Measurements from ENCODE around the gene SMARCC1. TPM values are rescaled to one million over a fixed set of nuclear protein-coding genes. Genes with fewer than 3 reads are reported as not detected.

SMARCC1 gene
- total RNA-seq, 1 donor from 2014 or later = 146 TPM

- H3K4me1 Mint-ChIP-seq (ENCODE audit: low read depth, unreplicated experiment) = peaks cover 11% of the 10 kb centered on the region
- H3K27ac ChIP-seq (ENCODE audit: low read depth, low read length) = no peak overlapping the region
- peaks cover 43% of the 10 kb centered on the region for H3K36me3 ChIP-seq (ENCODE audit: insufficient read depth, low read length)
- no peak overlapping the region for H3K9ac ChIP-seq (ENCODE audit: low read length)
- H3K4me2 ChIP-seq (ENCODE audit: low read length) = no peak overlapping the region
- H3K4me3 ChIP-seq (ENCODE audit: insufficient read depth, low read depth, low read length) = no peak overlapping the region
- no peak overlapping the region for H3K4me3 Mint-ChIP-seq (ENCODE audit: unreplicated experiment)
- H3K9me3 ChIP-seq (ENCODE audit: insufficient read depth, low read depth, low read length) = no peaks in the 10 kb centered on the region
- no peak for FAIRE-seq
- H4K20me1 ChIP-seq (ENCODE audit: insufficient read depth, low read length) = peaks cover 16% of the 10 kb centered on the region
- no peak overlapping the region for H3K27ac Mint-ChIP-seq (ENCODE audit: unreplicated experiment)
- H3K36me3 Mint-ChIP-seq (ENCODE audit: low read depth, unreplicated experiment) = peaks cover 17% of the 10 kb centered on the region
- no peak for TF ChIP-seq EZH2 (IDR thresholded peaks at IDR 0.05; ENCODE audit: insufficient read depth, low read length)
- TF ChIP-seq CTCF (IDR thresholded peaks at IDR 0.05; ENCODE audit: insufficient read depth, low read depth, low read length) = no peak
- no peaks in the 10 kb centered on the region for H3K27me3 Mint-ChIP-seq (ENCODE audit: low read depth, unreplicated experiment)
- H3K79me2 ChIP-seq (ENCODE audit: insufficient read depth, low read length) = peaks cover 30% of the 10 kb centered on the region
- peak; percentile 39 for DNase-seq (ENCODE audit: low read depth)
- no peak overlapping the region for H2AFZ ChIP-seq (ENCODE audit: low read depth, low read length)
- H3K27me3 ChIP-seq (ENCODE audit: insufficient read depth, low read length) = no peaks in the 10 kb centered on the region
- H3K4me1 ChIP-seq (ENCODE audit: insufficient read depth, low read length) = no peaks in the 10 kb centered on the region
- H3K9me3 Mint-ChIP-seq (ENCODE audit: unreplicated experiment) = no peaks in the 10 kb centered on the region
These were observed 65.8 kb downstream of the SMARCC1 start for GRCh38 chr3:47715928-47716327.

- Histone ChIP-seq H3K4me2 (ENCODE audit: low read length) (no peak overlapping the region), H3K4me3 (ENCODE audit: insufficient read depth, low read depth, low read length) (no peak overlapping the region), H4K20me1 (ENCODE audit: insufficient read depth, low read length) (peaks cover 22% of the 10 kb centered on the region), H2AFZ (ENCODE audit: low read depth, low read length) (no peak overlapping the region), H3K9me3 (ENCODE audit: insufficient read depth, low read depth, low read length) (no peaks in the 10 kb centered on the region), H3K79me2 (ENCODE audit: insufficient read depth, low read length) (peaks cover 32% of the 10 kb centered on the region), H3K27ac (ENCODE audit: low read depth, low read length) (no peak overlapping the region), H3K4me1 (ENCODE audit: insufficient read depth, low read length) (no peaks in the 10 kb centered on the region), H3K36me3 (ENCODE audit: insufficient read depth, low read length) (peaks cover 45% of the 10 kb centered on the region), H3K27me3 (ENCODE audit: insufficient read depth, low read length) (no peaks in the 10 kb centered on the region), H3K9ac (ENCODE audit: low read length) (no peak overlapping the region)
- TF ChIP-seq CTCF (IDR thresholded peaks at IDR 0.05; ENCODE audit: insufficient read depth, low read depth, low read length) (no peak), EZH2 (IDR thresholded peaks at IDR 0.05; ENCODE audit: insufficient read depth, low read length) (no peak)
- no peak overlapping the region for H3K27ac Mint-ChIP-seq (ENCODE audit: unreplicated experiment)
- H3K4me1 Mint-ChIP-seq (ENCODE audit: low read depth, unreplicated experiment) = peaks cover 11% of the 10 kb centered on the region
- DNase-seq (ENCODE audit: low read depth) = no peak
- no peaks in the 10 kb centered on the region for H3K9me3 Mint-ChIP-seq (ENCODE audit: unreplicated experiment)
- no peak overlapping the region for H3K4me3 Mint-ChIP-seq (ENCODE audit: unreplicated experiment)
- no peaks in the 10 kb centered on the region for H3K27me3 Mint-ChIP-seq (ENCODE audit: low read depth, unreplicated experiment)
- FAIRE-seq = no peak
- peaks cover 15% of the 10 kb centered on the region for H3K36me3 Mint-ChIP-seq (ENCODE audit: low read depth, unreplicated experiment)
These were observed 67.1 kb downstream of the SMARCC1 start for GRCh38 chr3:47714606-47715005.

GRCh38 chr3:47713655-47714054 is 68.0 kb downstream of the SMARCC1 start:
- Histone ChIP-seq H3K27ac (ENCODE audit: low read depth, low read length) (no peak overlapping the region), H3K4me2 (ENCODE audit: low read length) (no peak overlapping the region), H3K36me3 (ENCODE audit: insufficient read depth, low read length) (peaks cover 46% of the 10 kb centered on the region), H3K9ac (ENCODE audit: low read length) (no peak overlapping the region), H4K20me1 (ENCODE audit: insufficient read depth, low read length) (peaks cover 23% of the 10 kb centered on the region), H3K9me3 (ENCODE audit: insufficient read depth, low read depth, low read length) (no peaks in the 10 kb centered on the region), H3K27me3 (ENCODE audit: insufficient read depth, low read length) (no peaks in the 10 kb centered on the region), H3K4me1 (ENCODE audit: insufficient read depth, low read length) (no peaks in the 10 kb centered on the region), H3K79me2 (ENCODE audit: insufficient read depth, low read length) (peaks cover 33% of the 10 kb centered on the region), H2AFZ (ENCODE audit: low read depth, low read length) (no peak overlapping the region), H3K4me3 (ENCODE audit: insufficient read depth, low read depth, low read length) (no peak overlapping the region)
- Mint-ChIP-seq H3K36me3 (ENCODE audit: low read depth, unreplicated experiment) (peaks cover 17% of the 10 kb centered on the region), H3K27me3 (ENCODE audit: low read depth, unreplicated experiment) (no peaks in the 10 kb centered on the region), H3K4me3 (ENCODE audit: unreplicated experiment) (no peak overlapping the region), H3K27ac (ENCODE audit: unreplicated experiment) (no peak overlapping the region), H3K9me3 (ENCODE audit: unreplicated experiment) (no peaks in the 10 kb centered on the region), H3K4me1 (ENCODE audit: low read depth, unreplicated experiment) (peaks cover 11% of the 10 kb centered on the region)
- no peak for FAIRE-seq
- DNase-seq (ENCODE audit: low read depth) = no peak
- TF ChIP-seq EZH2 (IDR thresholded peaks at IDR 0.05; ENCODE audit: insufficient read depth, low read length) (no peak), CTCF (IDR thresholded peaks at IDR 0.05; ENCODE audit: insufficient read depth, low read depth, low read length) (no peak)
